H1 (cell line): ENCODE results near the gene FOXN4. TPM values are rescaled to one million over a fixed set of nuclear protein-coding genes. Genes with fewer than 3 reads are reported as not detected.

Experiments
- NANOG ChIP-seq: IDR thresholded peaks from 2 replicates; pipeline ENCODE4 v1.6.1; 2011; ENCODE audit warnings: low read length, low read depth, mild to moderate bottlenecking, inconsistent platforms; ENCODE audit not compliant: insufficient read depth, poor library complexity, severe bottlenecking
- polyA plus RNA-seq, 7 experiments: library from polyadenylated mRNA; depleted of rRNA in 3 of 7; stranded (reverse) in 5 of 7; unstranded in 2 of 7; fragments of >200 nt in 5 of 7; fragments of 200-250 nt in 2 of 7; gene quantifications; 1 replicate in 5 of 7; 2 replicates in 1 of 7; 4 replicates in 1 of 7; pipeline versions ENCODE4 v1.2.1 to v1.2.3, GENCODE V29; 2011 to 2013; ENCODE audit warnings: missing spikeins in 2 of 7, mixed read lengths in 2 of 7
- total RNA-seq: library from RNA; stranded (reverse); fragmentation: NEBNext Ultra II Directional; extraction: Animal tissue kit (Norgen Biotek cat#: 25700); gene quantifications from 2 replicates; pipeline ENCODE4 v1.2.1, GENCODE V29; 2021

The FOXN4 gene
- total and polyA plus RNA-seq, 2 of the 8 experiments (the other 6 are each of a cell fraction or from before 2014, with no cell fraction given), result 0.26 to 0.29 TPM

- no peak for TF ChIP-seq NANOG
These were observed 49.6 kb downstream of the FOXN4 start (continued) for GRCh38 chr12:109259545-109259895.
